PC-9 (cell line): ENCODE data around the gene TREML4.

Experiments
- EZH2 ChIP-seq: fragments of 200-600 bp; sonication (generic); IDR thresholded peaks from 2 replicates; pipeline ENCODE4 v1.8.0; 2017; ENCODE audit warnings: antibody characterized with exemption, low read depth
- TF ChIP-seq, protein P1 (sequence below): fragments of 200-600 bp; sonication (generic); conservative IDR thresholded peaks from 2 replicates; pipeline ENCODE4 v1.6.1; 2017; ENCODE audit warnings: mixed run types, antibody characterized with exemption, mild to moderate bottlenecking, moderate library complexity

DNA sequence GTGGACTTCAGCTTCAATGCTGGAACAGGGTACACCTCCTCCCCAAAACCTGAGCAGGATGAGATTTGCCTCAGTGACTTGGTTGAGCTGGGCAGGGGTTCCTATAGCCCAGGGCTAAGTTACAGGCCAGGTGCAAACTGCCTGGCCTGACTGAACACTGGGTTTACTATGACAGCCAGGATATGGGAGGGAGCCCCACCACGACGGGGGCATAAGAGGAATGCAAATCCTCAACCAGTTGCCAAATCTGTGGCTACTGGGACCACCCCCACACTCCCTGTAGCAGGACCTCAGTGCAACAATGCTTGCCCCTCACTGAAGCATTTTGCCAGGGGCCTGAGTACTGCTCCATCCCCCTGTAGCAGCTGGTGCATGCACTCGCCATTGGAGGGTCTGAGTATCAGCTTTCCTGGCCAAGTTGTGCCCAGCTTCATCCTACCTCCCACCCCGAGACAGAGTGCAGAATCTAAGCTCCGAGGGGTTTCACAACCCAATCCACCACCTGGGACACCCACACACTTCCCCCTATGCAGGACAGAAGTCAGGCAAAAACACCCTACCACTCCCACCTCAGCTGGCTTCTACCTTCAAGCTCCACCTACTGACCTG lies 27.6 kb downstream of the TREML4 start:
- TF ChIP-seq, protein P1, sequence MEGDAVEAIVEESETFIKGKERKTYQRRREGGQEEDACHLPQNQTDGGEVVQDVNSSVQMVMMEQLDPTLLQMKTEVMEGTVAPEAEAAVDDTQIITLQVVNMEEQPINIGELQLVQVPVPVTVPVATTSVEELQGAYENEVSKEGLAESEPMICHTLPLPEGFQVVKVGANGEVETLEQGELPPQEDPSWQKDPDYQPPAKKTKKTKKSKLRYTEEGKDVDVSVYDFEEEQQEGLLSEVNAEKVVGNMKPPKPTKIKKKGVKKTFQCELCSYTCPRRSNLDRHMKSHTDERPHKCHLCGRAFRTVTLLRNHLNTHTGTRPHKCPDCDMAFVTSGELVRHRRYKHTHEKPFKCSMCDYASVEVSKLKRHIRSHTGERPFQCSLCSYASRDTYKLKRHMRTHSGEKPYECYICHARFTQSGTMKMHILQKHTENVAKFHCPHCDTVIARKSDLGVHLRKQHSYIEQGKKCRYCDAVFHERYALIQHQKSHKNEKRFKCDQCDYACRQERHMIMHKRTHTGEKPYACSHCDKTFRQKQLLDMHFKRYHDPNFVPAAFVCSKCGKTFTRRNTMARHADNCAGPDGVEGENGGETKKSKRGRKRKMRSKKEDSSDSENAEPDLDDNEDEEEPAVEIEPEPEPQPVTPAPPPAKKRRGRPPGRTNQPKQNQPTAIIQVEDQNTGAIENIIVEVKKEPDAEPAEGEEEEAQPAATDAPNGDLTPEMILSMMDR: no peak
- no peak for TF ChIP-seq EZH2
